NOMO-1 treated with DMSO at 0.1 percent for 48 hours (cell line): ENCODE measurements around the gene XAGE2.
"Not testable (repeated sequence)": the region's sequence is repeated elsewhere in the genome, so short reads cannot be mapped to it uniquely, and the experiment has no call there.

ENCODE experiments used
- DNase-seq: peaks from one replicate; lab custom pipeline; 2025; ENCODE audit not compliant: unreplicated experiment; lab: John Stamatoyannopoulos, UW

Gene XAGE2

DNA sequence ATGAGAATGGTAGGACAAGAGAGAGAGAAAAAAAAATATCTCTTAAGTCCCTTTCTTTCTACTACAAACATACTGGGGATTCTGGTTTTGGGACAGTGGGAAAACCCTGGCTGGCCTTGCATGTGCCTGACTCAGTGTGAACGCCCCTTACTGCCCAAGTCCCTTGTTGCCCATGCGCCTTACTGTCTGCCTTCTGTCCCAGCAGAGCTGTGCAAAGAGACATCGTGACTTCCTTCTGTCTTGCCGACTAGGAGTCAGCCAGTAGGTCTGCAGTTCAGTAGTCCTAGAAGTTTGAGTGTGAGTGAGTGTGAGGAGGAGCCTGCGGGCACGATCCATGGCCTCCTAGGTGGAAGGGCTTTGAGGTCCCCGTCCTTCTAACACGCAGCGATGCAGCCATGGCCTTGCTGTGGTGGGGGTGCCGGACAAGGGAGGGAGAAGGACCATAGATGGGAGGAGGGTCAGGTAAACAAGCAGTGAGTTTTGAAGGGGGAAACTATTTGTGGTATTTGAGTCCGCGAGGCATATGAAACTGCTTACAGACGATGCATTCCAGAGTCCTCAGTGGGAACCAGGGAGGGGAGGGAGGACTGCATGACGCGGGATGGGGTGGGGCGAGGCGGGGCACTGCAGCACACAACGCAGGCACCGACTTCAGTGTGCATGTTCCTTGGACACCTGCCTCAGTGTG lies at the start of gene XAGE2:
TSS of gene XAGE2 (plus strand) at position 654 of the 688 bp plus-strand sequence. CDS start 994 bp downstream, outside the sequence.
- no peak for DNase-seq

GRCh38 chrX:52337410-52337809 lies 31.4 kb upstream of the XAGE2 start:
- DNase-seq: no peak

DNA sequence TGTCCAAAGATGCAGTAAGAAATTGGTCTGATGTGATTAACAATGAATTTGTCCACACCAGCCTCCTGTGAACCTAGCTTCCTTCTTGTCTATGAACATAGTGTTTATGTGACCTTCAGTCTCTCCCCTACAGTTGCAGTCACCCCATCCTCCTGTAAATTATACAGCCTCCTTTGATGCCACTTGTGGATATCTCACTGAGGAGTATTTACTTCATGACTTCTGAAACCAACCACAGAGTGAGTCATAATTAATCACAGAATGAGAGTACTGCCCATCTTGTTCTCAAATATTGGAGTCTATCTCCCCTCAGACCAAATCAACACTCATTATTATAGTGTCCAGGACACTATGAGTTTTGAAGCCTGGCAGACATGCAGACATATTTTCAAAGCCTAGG lies 27.3 kb upstream of the XAGE2 start:
- DNase-seq: no peak

DNA sequence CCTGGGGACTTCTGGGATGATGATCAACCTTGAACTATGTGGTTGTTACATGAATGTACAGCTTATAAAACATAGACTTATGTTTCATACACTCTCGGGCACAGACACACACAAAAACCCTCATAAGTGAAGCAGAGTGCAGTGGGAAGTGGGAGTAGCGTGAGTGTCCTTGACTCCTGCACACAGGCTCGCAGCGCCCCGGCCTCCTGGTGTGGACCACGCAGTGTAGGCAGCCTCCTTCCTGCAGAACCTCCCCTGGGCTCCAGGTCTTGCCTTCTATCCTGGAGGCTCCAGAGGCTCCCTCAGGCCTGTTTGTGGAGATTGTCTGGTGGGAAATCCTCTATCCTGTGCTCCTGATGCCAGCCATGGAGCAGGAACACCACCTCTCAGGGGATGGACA lies 25.7 kb upstream of the XAGE2 start:
- not testable (repeated sequence) for DNase-seq

- DNase-seq: peak; percentile 1
Measured at GRCh38 chrX:52345402-52345801, 23.4 kb upstream of the XAGE2 start.

DNA sequence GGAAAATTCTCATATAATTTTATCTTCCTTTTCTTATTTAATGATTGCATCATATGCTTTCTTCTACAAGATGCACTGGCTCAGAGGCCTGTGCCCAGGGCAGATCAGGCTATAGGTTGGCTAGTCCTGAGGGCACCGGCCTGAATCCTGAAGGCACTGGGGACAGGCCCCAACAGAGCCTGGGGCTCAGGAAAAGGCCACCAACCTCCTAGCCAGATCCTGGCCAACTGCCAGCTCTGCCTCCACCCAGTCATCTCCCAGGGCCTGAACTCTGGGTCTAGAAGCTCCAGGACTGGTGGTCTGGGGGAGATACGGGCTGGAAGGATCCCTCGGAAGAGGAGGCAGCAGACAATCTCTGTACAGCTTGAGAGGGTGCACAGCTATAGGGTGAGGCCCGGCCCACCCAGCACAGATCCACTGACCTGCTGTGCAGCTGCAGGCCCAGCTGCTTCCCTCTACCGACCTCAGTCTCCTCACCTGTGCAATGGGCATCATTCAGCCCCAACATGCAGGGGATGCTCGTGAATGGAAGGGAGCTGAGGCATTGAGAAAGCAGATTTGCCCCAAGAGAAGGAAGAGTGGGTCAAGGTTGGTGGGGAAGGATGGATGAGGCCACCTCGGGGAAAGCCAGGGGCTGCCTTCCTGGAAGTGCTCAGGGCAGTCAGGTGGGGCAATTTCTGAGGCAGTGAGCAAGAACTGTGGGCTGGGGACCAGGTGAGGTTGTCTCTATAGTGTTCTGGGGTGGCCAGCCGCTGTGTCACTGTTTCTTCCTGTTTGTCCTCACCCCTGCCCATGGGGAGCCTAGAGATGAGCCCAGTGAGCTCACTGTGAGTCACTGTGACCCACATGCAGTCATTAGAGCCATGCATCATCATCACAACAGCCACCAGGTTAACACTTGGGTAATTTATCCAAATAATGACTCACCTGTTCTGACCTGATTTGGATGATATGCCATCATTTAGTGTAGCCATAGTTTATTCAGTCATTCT lies 22.4 kb upstream of the XAGE2 start:
- no peak for DNase-seq

- DNase-seq: no peak
Measured at GRCh38 chrX:52349681-52350080, 19.1 kb upstream of the XAGE2 start.

- no peak for DNase-seq
Measured at GRCh38 chrX:52352551-52352950, 16.3 kb upstream of the XAGE2 start.

DNA sequence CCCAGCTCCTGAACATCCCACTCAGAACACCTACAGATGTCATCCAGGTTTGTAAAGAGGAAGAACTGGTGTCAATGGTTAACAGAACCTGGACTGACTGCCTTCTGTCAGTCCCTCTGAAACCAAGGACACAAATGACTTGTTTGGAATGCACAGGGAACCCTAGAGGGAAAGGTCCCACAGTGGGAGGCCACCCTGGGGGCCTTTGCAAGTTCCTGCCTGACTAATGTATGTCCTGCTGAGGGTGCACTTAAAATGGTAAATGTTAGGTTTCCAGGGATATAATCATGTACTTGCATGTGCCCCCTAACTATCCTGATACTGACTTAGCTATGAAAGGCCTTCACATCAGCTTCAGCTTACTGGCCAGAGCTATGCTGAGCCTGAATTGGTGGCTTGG lies 15.0 kb upstream of the XAGE2 start:
- no peak for DNase-seq

DNA sequence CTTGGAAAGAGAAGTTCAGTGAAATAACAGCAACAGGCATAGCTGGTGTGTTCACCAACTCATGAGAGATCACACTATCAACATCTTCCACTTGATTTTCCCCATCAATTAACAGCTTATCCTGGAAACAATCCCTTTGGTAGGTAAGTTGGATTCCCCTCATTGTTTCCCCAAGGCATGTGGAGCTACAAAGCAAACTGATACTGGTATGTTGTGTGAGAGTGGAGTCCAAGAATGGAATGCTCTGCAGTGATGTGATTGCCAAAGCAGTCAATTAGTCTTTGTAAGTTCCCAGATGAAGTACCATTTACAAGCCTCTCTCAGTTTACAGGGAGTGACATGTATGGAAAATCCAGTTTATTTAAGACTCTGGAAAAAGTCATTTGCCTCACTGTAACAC lies 13.7 kb upstream of the XAGE2 start:
- no peak for DNase-seq

- DNase-seq: no peak
Measured at GRCh38 chrX:52359614-52360232, 9.1 kb upstream of the XAGE2 start.

DNA sequence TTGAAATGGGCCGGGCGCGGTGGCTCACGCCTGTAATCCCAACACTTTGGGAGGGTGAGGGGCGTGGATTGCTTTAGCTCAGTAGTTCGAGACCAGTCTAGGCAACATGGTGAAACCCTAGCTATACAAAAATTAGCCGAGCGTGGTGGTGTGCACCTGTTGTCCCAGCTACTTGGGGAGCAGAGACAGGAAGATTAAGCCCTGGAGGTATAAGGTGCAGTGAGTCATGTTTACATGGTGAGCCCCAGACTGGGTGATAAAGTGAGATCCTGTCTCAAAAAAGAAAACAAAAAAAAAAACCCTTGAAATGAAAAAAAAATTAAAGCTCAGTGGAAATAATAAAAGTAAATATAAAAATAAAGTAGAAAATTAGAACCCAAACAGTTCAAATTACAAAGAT lies 6.9 kb upstream of the XAGE2 start:
- no peak for DNase-seq

DNA sequence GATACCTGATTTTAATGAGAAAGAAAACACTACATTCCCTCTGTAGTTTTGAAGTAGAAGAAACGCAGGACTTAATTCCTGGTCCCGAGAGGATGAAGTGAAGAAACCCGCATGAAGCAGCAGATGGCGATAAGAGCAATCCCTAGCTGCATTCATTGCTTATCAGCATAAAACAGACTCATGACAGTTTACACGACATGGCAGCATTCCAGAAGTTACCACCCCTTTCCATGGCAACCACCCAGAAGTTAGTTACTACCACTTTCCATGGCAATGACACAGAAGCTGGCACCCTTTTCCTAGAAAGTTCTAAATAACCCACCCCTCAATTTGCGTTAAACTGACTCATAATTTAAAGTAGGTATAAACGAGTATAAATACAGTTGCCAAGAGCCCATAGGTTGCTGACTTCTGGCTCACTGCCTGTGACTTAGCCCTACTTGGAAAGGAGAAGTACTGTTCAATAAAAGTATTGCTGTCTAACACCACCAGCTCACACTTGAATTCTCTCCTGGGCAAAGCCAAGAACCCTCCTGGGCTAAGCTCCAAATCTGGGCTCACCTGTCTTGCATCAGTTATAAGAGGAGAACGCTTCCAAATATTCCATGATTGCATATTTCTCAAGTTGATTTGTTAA lies 5.5 kb upstream of the XAGE2 start:
- DNase-seq: peak; percentile 14

DNA sequence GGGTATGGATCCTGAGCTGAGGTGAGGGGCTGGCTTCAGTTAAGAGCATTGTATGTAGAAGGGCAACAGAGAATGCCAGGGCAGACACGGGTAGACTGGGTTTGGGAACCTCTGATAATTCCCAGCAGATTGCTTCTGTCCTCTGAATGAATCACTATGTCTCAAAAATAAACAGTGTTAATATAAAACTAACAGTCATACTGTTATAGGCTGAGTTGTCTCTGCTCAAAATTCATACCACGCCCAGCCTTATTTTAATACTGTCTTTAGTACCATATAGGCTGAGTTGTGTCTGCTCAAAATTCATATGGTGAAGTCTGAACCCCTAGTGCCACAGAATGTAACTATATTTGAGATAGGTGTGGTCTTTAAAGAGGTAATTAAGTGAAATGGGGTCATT lies 10.0 kb downstream of the XAGE2 start:
- no peak for DNase-seq

DNA sequence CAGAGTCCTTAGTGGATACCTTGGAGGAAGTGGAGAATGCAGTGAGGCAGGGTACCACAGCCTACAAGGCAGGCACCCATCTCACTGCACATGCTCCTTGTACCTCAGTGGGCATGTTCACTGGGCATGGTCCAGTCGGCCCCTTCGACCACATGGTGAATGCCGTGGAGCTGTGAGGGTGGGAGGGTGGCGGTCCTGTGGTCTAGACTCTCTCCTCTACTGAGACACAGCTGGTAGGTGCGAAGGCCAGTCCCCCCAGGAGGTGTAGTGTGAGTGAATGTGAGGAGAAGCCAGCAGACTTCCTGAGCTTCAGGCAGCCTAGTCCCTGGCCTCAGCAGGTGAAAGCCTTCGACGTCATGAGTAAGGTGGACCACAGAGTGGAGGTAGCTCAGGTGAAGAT lies 12.2 kb downstream of the XAGE2 start:
- DNase-seq: no peak

DNA sequence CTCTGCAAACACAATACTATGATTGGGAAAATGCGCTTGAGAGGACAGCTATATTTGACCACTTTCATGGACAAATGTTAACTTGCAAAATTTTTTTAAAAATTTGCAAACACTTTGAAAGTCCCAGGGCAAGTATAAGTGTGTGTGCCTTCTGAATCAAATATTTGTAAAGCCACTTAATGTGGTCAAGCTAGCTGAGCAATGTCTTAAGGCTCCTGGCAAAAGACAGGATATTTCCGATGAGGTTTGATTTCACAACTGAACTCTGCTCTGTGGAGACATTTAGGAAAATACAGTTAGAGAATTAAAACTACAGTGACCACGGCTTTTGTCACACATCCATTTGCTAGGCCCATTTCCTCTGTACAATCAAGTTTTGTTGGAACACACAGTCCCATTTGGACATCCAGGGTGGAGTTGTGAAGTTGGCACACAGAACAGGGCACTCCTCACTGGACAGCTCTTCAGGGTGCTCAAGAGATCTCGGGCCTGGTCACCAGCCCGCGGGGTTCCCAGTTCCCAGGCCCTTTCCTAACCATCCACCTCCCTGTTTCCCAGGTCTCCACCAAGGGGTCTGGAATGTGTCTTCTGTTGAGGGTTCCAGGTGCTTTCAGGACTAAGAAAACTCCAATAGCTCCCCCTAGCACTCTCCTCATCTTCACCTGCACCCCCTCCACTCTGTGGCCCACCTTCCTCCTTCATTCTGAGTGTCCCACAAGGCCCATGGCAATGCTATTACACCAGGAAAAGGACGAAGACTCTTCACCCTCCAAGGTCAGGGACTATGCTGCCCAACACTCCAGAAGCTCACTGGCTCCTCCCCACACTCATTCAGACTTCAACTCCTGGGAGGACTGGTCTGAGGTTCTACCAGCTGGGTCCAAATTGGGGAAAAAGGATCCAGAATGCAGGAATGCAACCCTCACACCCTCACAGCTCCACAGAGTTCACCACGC lies 41.9 kb downstream of the XAGE2 start:
- DNase-seq: no peak

- DNase-seq: no peak
Measured at GRCh38 chrX:52415304-52415703, 46.5 kb downstream of the XAGE2 start.

DNA sequence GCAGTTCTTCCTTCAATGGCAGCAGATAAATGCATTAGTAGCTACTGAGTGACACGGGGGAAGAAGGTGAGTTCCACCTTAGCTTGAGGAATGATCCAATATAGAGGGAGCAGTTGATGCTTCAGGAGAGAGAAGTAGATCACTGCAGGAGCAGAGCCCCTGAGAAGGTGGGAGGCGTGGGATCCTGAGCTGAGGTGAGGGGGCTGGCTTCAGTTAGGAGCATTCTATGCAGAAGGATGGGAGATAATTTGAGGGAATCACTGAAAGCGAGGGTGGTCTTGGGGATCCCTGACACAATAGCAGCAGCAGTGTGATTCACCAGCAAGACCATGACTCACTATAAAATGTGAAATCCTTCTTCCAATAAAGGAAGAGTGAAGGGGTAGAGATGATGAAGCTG lies 48.0 kb downstream of the XAGE2 start:
- no peak for DNase-seq

DNA sequence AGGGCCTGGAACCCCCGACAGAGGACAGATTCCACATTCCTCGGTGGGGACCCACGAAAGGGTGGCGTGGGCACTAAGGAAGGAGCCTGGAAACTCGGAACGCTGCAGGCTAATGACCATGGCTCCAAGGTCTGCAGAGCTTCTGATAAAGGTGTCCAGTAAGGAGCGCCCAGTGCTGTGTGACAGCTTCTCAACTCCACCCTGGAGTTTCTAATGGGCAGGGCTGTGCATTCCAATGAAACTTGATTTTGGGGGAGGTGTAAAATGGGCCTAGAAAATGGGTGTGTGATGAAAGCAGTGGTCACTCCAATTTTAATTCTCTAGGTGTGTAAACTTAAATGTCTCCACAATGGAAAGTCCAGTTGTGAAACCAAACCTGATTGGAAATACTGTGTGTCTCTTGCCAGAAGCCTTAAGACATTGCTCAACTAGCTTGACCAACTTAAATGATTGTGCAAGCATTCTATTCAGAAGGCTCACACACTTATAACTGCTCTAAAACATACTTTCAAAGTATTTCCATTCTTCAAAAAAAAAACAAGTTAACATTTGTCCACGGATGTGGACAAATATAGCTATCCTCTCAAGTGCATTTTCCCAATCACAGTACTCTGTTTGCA lies 52.1 kb downstream of the XAGE2 start:
- DNase-seq: no peak

DNA sequence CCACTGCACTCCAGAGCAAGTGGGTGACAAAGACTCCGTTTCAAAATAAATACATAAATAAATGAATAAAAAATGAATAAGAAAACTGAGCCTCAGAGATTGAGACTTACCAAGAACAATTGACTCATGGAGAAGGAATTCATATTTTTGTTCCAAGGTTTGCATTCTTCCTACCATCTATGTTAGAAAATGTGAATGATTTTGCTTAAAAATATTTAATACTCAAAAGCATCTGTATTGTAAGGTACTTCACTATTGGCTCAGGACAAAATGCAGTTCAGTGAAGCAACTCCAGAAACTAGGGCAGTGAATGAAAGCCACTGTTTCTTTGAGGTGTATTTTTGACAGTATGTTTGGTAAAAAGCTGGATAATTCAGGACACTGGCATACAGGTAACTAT lies 54.1 kb downstream of the XAGE2 start:
- DNase-seq: no peak
